Vagina (tissue), 1 donor: ENCODE measurements around the gene BCO1. TPM values are rescaled to one million over a fixed set of nuclear protein-coding genes. Genes with fewer than 3 reads are reported as not detected.

Source experiments
- total RNA-seq: library from RNA; depleted of rRNA; stranded (reverse); fragments of >200 nt; gene quantifications from one replicate; pipeline ENCODE4 v1.2.3, GENCODE V29; 2016

Gene BCO1
- total RNA-seq, 1 donor from 2014 or later = not detected

Other genes starting within 250 kb of the BCO1 start
- gene CMC2, start 231.8 kb upstream of the BCO1 start, total RNA-seq = 6.6 TPM
- gene CENPN, start 231.5 kb upstream of the BCO1 start, total RNA-seq = 8.3 TPM
- gene ATMIN, start 202.8 kb upstream of the BCO1 start, total RNA-seq = 29.7 TPM
- gene C16orf46, start 161.5 kb upstream of the BCO1 start, total RNA-seq = 1.2 TPM
- 27.0 TPM for gene GCSH, start 142.3 kb upstream of the BCO1 start, total RNA-seq
- 20.9 TPM for gene GAN, start 76.3 kb downstream of the BCO1 start, total RNA-seq
- gene CMIP, start 206.1 kb downstream of the BCO1 start, total RNA-seq = 66.3 TPM